Cortex of kidney (tissue), 1 donor: Measurements from ENCODE around the gene MYCBP2.
"Not testable (repeated sequence)": the region's sequence is repeated elsewhere in the genome, so short reads cannot be mapped to it uniquely, and the experiment has no call there.

Source experiments
- DNase-seq: peaks from one replicate; lab custom pipeline; 2025; lab: John Stamatoyannopoulos, UW

MYCBP2 gene, protein sequence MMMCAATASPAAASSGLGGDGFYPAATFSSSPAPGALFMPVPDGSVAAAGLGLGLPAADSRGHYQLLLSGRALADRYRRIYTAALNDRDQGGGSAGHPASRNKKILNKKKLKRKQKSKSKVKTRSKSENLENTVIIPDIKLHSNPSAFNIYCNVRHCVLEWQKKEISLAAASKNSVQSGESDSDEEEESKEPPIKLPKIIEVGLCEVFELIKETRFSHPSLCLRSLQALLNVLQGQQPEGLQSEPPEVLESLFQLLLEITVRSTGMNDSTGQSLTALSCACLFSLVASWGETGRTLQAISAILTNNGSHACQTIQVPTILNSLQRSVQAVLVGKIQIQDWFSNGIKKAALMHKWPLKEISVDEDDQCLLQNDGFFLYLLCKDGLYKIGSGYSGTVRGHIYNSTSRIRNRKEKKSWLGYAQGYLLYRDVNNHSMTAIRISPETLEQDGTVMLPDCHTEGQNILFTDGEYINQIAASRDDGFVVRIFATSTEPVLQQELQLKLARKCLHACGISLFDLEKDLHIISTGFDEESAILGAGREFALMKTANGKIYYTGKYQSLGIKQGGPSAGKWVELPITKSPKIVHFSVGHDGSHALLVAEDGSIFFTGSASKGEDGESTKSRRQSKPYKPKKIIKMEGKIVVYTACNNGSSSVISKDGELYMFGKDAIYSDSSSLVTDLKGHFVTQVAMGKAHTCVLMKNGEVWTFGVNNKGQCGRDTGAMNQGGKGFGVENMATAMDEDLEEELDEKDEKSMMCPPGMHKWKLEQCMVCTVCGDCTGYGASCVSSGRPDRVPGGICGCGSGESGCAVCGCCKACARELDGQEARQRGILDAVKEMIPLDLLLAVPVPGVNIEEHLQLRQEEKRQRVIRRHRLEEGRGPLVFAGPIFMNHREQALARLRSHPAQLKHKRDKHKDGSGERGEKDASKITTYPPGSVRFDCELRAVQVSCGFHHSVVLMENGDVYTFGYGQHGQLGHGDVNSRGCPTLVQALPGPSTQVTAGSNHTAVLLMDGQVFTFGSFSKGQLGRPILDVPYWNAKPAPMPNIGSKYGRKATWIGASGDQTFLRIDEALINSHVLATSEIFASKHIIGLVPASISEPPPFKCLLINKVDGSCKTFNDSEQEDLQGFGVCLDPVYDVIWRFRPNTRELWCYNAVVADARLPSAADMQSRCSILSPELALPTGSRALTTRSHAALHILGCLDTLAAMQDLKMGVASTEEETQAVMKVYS (N-terminal part only)

DNA sequence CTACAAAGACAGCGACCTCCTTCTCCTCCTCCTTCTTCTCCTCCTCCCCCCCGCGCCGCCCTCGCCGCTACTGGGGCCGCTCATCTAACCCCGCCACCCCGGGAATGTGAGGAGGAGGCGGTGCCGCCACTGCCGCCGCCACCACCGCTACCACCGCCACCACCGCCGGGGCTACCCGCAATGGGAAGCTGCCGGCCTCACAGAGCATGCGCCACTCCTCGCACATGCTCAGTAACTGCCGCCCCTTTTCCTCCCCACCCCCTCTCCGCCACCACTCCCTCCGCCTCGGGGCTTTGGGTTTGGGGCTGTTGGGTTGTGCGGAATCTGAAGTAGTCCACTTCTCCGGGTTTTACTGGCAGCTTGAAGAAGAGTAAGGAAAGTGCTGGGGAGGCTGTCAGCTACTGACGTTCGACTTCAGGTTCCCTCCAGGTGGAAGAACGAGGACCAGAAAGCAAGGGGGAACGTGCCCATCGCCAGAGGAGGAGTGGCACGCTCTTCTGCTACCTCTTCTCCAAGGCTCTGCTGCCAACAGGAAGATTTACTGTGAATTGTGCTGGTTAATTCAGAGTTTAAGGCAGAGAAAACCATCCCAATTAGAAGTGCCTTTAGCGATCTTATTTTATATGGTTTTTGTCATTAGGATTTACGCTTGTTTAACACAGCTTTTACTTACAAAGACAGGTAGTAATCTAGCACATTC, at the start of gene MYCBP2:
Gene MYCBP2, minus strand, starts transcription at position 190 of the 700 bp plus-strand sequence. CDS start 319 bp downstream, outside the sequence.
- peak; percentile 24 for DNase-seq

DNA sequence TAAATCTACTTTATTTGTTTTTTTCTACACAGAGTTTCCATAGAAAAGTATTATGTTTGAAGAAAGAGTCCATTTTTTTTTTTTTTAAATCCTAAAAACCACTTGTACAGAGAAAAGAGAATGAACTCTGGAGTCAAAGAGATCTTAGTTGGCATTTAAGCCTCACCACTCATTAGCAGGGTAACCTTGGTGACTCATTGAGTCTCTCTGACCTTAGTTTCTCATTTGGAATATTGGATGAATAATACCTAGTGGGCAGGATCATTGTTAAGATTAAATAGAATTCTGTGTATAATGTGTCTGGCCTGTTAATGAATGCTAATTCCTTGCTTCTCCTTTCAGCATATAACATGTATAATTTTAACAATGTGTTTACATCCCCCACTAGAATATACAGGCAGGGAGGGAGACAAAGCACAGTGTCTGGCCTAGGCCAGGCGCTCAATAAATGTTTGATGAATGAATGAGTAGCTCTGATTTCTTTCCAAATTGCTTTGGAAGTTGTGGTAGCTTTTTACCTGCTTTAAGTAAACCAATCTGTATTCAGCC, 48.7 kb upstream of the MYCBP2 start:
- DNase-seq = no peak

DNA sequence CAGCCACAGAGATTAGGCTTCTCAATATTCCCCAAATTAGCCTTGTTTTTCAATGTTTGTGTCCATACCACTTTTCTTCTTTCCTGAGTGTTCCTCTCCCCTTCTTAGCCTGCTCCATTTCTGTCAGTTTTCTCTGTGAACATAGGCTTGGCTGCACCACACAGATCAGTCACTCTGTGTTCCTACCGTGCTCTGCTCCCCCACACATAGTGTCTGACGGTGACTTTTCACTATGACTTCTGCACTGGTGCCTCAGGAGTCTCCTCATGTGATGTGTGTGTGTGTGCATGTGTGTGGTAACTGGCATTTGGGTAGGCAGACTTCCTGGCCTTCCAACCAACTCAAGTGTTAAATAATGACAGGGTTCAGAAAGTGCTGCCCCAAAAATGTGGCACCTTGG, 47.9 kb upstream of the MYCBP2 start:
- no peak for DNase-seq

DNA sequence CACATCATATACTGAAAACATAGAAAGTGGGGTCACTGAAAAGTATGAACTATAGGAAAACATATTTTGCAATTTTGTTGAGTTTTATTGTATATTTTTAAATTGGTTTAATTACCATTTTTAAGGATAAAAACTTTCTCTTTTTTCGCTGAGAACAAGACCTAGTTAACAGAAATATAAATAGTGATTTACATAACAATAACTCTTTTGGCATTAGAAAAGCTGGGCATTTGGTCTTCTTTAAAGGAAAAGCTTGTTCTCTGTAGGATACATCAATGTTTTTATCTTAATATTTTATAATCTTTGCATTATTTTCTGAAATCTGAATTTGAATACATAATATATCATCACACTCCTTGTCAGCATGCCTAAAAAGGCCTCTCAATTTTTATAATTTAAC, 47.4 kb upstream of the MYCBP2 start:
- DNase-seq = no peak

DNA sequence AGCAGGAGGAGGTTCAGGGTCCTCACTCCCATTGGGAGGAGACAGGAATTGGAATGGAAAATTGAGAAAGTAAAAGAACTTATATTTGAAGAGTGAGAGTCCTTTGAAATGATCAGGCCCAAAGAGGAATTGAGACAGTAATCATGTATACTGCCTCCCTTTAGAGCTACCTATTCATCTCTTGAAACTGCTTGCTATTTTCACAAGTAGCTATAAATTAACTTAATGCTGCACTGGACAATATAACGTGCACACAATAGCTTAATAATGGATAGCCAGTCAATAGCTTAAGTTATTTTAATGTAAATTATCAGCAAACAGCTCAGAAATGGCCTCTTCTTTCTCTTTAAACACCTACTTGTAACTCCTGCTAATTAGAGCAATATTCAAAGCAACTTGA, 46.6 kb upstream of the MYCBP2 start:
- no peak for DNase-seq

DNA sequence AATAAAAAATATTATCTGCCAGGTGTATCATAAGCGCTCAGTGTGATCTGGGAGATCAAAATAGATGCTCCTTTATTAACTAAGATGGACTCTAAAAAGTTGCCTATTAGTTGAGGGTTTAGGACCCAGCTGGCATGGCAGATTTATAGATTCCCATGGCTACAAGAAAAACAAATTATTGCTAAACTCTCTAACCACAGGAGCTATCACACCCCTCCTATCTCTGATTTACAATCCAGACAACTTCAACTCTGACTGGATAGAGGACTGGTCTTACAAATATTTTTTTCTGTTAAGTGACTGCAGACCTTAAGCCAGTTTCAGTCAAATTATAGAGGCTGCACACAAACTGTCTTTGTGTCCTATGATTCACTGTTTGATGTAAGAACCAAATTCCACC, 45.4 kb upstream of the MYCBP2 start:
- no peak for DNase-seq

DNA sequence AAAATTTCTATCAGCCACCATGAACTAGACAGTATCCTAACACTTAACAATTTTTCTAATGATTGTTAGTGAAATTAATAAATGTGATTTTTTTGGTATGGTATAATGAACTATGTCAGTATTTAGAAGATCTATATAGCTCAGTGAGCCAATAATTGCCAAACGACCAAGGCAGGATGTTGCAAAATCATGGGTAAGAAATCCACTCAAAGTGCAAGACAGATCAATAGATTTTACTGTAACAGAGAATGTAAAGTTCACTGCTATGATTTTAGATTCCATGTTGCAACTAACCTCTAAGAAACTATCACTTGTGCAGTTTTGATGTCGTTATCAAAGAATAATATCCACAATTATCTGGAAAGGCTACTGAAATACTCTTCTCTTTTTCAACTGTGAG, 44.0 kb upstream of the MYCBP2 start:
- no peak for DNase-seq

DNA sequence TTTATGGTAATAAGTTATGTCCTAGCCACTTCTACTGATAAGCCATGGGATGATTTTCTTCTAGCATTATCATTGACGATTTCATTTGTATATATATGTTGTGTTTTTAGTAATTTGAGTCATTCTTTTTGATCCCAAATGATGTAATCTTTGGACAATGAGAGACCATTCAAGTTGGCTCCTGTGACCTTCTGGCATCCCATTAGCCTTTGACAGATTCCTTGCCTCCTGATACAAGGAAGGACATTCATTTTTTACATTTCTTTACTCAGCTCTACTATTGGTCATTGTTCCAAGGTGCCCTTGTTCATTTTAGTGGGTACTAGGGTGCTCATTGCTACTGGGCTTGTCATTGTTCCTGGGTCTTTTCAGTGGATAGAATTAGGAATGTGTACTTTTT, 35.3 kb upstream of the MYCBP2 start:
- no peak for DNase-seq

DNA sequence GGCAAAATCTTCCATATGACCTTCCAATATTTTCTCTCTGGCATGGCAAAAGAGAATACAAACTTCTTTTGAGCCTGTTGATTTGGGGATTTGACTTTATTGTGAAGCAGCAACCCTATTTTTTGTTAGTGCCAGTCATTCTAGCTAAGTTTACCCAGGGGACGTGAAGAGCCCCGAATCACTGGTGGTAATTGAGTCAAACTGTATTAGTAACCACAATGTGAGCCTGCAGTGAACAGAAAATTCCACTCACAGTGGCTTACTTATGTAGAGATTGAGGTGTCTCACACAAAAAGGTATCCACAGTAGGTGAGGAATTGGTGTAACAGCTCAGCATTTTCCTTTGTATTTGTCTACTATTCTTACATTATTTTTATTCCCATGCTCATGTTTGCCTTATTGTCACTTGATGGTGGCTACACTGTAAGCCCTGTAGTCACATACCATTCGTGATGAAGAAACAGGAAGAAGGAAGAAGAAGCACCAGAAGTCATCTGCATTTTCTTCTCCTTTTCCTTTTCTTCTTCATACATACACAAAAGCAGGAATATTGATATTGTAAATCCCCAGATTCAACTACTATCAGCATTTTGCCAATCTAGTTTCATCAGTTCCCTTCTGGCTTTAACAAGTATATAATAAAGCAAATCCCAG, 33.3 kb upstream of the MYCBP2 start:
- DNase-seq = no peak

DNA sequence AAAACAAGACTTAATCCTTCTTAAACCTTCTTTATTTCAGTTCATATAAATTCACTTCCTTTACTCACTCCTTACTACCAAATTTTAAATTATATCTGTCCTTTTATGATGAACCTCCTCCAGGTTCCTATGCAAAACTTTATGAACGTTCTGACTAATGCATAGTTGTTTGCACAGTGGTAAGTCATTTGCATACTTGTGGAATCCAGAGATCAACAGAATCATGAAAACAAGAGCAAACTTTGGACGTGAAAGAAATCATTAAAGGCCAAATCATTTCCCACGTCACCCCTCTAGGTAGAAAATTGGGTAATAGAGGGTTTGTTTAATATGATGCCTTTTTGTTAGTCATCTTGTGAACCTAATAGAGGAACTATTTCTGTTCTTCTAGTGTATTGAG, 32.3 kb upstream of the MYCBP2 start:
- no peak for DNase-seq

DNA sequence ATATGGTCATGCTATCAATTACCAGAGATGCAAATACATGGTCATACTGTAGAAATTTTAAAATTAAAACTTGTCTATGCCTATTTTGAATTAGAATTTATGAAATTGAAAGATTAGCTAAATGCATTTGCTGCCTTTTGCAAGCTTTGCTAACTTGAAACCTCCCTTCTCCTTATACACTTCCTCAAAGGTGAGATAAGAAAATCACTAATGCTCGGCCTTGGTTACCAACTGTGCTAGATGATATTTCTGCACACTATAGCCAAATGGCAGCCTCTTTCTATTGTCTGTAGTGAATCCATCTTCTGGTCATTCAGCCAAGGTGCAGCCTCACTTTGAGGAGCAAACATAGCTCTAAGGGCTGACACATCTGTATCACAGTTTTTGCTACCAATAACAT, 31.1 kb upstream of the MYCBP2 start:
- no peak for DNase-seq

DNA sequence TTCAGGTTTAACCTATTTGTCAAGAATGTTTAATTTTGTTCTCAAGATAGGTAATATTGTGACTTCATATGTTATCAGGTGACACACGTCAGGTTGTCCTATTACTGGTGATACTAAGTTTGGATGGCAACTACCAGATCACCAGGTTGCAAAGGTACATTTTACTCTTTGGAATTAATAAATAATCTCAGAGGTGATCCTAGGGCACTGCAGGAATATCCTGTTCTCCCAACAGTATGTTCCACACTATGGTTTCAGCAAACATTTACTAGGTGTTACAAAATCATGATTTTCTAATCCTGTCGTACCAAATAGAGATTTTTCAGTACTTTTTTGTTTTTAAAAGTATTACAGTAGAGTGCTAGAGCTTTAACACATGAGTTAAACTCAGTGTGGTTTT, 29.3 kb upstream of the MYCBP2 start:
- no peak for DNase-seq

DNA sequence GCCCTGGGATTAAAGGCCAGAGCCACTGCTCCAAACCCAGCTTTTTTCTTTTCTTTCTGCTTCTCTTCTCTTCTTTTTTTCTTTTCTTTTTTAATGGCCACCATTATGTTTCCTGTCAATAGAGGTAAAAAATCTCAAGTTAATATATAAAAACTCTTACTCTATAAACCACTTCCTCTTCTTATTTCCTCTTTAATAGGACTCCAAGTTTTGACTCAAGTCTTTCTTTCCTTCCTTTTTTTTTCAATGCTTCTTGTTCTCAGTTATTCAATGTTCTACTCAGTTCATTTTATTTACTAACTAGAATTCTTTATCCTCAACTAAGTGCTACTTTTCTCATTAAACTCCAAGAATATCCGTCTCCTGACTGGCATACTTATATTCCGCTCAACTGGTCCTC, 27.1 kb upstream of the MYCBP2 start:
- no peak for DNase-seq

DNA sequence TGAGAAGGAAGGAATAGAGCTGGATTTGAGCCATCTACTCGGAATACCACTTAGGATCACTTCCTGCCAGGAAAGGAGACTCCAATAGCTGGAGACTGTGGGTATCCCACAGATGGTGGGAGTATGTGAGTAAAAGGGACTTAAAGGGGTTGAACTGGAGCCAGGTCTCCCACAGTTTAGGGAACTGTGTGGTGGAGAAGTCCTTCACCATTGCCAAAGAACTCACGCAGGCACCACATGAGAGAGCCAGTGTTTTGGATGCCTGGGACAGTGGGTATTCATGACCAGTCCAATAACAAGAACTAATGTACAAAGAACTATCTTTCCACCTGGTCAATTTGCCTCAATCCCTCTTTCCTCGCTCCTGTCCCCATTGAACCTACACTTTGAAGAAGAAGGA, 24.4 kb upstream of the MYCBP2 start:
- no peak for DNase-seq

DNA sequence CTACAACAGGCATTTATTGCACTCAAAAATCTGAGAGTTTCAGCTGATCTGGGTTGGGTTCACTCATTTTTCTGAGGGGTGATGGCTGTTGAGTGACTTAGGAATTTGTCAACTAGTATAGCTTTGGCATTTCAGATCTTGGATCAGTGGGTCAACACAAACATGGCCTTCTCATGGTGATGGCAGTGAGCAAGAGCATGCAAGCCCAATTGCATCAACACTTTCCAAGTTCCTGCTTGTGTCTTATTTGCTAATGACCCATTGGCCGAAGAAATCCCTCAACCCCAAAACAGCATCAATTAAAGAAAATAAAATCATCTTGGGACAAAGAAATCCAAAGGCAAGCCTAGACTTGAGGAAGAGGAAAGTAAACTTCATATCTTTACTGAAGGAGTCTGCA, 23.9 kb upstream of the MYCBP2 start:
- DNase-seq = no peak

DNA sequence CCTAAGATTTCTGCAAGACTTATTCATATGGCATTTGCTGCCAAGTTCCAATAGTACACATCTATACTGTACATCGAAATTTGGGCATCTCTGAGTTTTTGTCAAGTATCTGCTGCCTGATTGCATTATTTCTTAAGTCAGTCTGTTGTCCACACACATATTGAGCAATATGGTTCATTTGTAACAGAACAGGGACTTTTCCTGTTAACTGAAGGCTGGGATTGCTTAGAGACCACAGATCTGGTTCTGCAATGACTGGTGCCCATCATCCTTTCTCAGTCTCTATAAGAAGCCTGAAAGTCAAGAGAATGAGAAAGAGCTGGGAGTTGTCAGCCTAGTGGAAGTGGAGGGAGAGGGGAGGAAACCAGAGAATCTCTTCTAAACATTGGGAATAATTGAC, 22.5 kb upstream of the MYCBP2 start:
- DNase-seq = no peak

DNA sequence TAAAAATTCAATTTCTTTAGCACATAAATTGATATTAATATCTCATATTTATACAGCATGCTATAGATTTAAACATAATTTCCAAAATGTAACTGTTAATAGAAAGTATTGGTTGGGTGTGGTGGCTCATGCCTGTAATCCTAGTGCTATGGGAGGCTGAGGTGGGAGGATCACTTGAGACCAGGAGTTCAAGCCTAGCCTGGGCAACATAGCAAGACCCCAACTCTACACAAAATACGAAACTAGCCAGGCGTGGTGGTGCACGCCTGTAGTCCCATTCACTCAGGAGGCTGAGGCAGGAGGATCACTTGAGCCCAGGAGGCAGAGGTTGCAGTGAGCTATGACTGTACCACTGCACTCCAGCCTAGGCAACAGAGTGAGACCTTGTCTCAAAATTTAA, 20.5 kb upstream of the MYCBP2 start:
- not testable (repeated sequence) for DNase-seq

DNA sequence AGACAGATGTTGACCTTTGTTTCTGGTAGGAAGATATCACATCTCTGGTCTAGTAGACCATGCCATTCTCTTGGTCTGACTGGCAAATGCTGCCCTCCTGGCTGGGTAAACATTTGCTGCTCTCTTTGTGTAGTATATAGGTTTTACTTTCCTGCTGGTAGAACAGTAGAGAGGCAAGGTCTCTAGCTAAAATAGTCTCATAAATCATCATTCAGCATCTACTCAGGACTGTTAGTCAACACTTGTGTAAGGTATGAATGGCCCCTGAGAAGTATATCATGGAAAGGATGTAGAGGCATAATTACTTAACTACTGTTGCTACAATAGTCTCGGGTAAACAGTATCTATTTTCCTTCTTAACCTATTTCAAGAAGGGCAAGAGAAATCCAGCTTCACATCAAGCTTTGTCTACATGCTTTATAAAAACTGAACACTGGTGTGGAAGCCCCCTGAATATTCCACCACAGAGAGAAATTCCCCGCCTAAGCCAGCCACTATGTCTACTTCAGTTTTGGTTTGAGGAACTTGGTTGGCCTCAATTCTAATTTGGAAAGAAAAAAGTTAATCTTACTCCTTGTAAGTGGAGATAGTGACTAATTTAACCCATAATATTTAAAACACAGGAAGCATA, 18.4 kb upstream of the MYCBP2 start:
- DNase-seq = no peak

DNA sequence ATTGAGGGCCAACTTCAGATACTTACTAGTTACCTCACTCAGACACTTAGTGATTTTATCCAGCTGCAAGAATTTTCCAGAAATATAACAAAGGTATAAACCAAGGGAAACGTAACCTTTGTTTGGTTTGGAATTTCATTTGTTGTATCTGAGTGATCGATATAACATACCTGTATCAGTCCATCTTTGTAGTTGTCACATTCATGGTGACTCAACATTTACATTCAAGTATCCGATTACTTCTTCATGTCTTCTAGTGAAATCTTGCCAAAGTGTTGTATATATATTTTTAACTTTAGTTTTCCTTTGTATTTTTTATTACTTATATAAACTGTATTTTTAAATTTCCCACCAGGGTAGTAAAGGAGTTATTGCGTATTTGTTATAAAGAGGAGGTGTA, 16.9 kb upstream of the MYCBP2 start:
- no peak for DNase-seq

DNA sequence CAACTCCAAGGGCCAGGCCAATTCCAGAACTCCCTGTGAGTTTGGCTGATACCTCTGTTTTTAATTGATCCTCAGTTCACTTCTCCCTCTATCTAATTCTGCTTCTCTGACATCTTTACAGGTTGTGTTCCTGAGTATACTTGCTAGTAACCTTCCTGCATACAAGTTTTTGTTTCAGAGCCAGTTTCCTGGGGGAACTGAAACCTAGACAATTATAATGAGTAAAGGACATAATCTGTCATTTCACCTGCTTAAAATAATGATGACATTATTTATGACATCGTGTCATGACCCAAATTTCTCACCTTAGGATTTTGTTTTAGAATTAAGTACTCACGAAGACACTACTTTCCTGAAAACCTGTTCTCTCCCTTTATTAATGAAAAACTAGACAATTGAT, 12.5 kb upstream of the MYCBP2 start:
- no peak for DNase-seq
